Stimulated activated CD8-positive, alpha-beta memory T cell treated with anti-CD3 and anti-CD28 coated beads, Interleukin-12 subunit alpha, Interleukin-12 subunit beta, amount 100 ng/mL, for 1 hour (primary cell): ENCODE measurements around the gene UBALD1.

Source experiments
- DNase-seq: peaks from one replicate; pipeline ENCODE4 v3.0.0-alpha.2; 2020; ENCODE audit warnings: low read depth

The UBALD1 gene

GRCh38 chr16:4646773-4647643 lies 32.3 kb upstream of the UBALD1 start:
- no peak for DNase-seq

- DNase-seq, result no peak
Measured at GRCh38 chr16:4641895-4642294, 27.2 kb upstream of the UBALD1 start.

- no peak for DNase-seq
Measured at GRCh38 chr16:4641306-4641687, 26.6 kb upstream of the UBALD1 start.

GRCh38 chr16:4640572-4641305 lies 26.1 kb upstream of the UBALD1 start:
- no peak for DNase-seq

- no peak for DNase-seq
Measured at GRCh38 chr16:4639899-4640509, 25.3 kb upstream of the UBALD1 start.

- no peak for DNase-seq
Measured at GRCh38 chr16:4637501-4638166, 22.9 kb upstream of the UBALD1 start.

GRCh38 chr16:4636196-4636595 lies 21.5 kb upstream of the UBALD1 start:
- DNase-seq, result no peak

- no peak for DNase-seq
Measured at GRCh38 chr16:4634768-4635167, 20.1 kb upstream of the UBALD1 start.

- DNase-seq, result no peak
Measured at GRCh38 chr16:4633910-4634635, 19.4 kb upstream of the UBALD1 start.

GRCh38 chr16:4631444-4631843 lies 16.8 kb upstream of the UBALD1 start:
- no peak for DNase-seq

GRCh38 chr16:4628283-4628682 lies 13.6 kb upstream of the UBALD1 start:
- no peak for DNase-seq

- no peak for DNase-seq
Measured at GRCh38 chr16:4626396-4626795, 11.7 kb upstream of the UBALD1 start.

- DNase-seq, result no peak
Measured at GRCh38 chr16:4625560-4626159, 11.0 kb upstream of the UBALD1 start.

GRCh38 chr16:4624827-4625559 lies 10.3 kb upstream of the UBALD1 start:
- DNase-seq, result peak; percentile 46

- DNase-seq, result peak; percentile 83
Measured at GRCh38 chr16:4624015-4624826, 9.5 kb upstream of the UBALD1 start, which contains the start of gene MGRN1. TSS of gene MGRN1 (plus strand) at chr16:4624826. CDS start at chr16:4624961, 135 bp downstream.

- DNase-seq, result no peak
Measured at GRCh38 chr16:4623593-4623992, 8.9 kb upstream of the UBALD1 start.

- DNase-seq, result no peak
Measured at GRCh38 chr16:4618645-4619418, 4.1 kb upstream of the UBALD1 start.

- no peak for DNase-seq
Measured at GRCh38 chr16:4617880-4618279, 3.2 kb upstream of the UBALD1 start.
